HL-60 (cell line): ENCODE results near the gene ALPK3.

Experiments
- CTCF ChIP-seq: IDR thresholded peaks from one replicate; pipeline ENCODE4 v1.5.1; 2011; ENCODE audit warnings: low read length, control low read depth, inconsistent platforms; ENCODE audit not compliant: insufficient read depth
- GABPA ChIP-seq: IDR thresholded peaks from 2 replicates; pipeline ENCODE4 v1.6.1; 2012; ENCODE audit warnings: low read depth
- POLR2AphosphoS5 ChIP-seq: IDR thresholded peaks from 2 replicates; pipeline ENCODE4 v1.6.1; 2012; ENCODE audit warnings: low read depth

GRCh38 chr15:84834969-84835368 lies 17.8 kb downstream of the ALPK3 start:
- TF ChIP-seq CTCF (no peak), GABPA (no peak), POLR2AphosphoS5 (no peak)
